Measurements from ENCODE around the gene ADARB1.
A peak's percentile ranks its signal among the peaks of the same experiment; 100 is the strongest.

The ADARB1 gene

DNA sequence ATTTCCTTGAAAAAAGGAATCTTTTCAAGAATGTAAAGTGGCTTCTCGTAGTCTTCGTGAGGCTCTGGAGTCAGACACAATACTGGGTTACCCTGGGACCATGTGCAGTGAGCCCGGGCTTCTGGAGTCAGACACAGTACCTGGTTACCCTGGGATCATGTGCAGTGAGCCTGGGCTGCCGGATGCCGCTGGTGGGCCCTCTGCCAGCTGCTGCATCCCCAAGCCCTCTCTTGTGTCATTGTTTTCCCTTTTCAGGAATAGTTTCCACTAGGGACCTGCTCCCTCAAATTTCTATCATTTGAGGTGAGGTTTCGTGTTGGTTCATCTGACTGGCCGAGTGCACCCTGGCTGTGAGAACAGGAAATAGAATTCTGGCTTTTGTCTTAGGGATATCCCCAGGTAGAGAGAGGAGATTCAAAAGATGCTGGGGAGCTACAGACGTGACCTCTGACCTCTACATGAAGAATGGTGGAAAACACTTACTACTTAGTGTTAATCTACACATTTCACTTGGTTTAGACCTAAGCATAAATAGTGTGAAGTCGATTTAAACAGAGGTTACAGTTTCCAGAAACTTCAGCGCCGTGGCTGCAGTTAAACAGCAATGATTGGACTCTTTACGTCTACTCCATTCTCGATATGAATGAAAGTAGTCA lies 10.6 kb downstream of the ADARB1 start:
- DNase-seq (ENCODE audit: low read depth), result no peak
- H3K4me3 ChIP-seq (ENCODE audit: low read length), result no peak overlapping the region
- TF ChIP-seq, protein P1, sequence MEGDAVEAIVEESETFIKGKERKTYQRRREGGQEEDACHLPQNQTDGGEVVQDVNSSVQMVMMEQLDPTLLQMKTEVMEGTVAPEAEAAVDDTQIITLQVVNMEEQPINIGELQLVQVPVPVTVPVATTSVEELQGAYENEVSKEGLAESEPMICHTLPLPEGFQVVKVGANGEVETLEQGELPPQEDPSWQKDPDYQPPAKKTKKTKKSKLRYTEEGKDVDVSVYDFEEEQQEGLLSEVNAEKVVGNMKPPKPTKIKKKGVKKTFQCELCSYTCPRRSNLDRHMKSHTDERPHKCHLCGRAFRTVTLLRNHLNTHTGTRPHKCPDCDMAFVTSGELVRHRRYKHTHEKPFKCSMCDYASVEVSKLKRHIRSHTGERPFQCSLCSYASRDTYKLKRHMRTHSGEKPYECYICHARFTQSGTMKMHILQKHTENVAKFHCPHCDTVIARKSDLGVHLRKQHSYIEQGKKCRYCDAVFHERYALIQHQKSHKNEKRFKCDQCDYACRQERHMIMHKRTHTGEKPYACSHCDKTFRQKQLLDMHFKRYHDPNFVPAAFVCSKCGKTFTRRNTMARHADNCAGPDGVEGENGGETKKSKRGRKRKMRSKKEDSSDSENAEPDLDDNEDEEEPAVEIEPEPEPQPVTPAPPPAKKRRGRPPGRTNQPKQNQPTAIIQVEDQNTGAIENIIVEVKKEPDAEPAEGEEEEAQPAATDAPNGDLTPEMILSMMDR (IDR thresholded peaks at IDR 0.05; ENCODE audit: insufficient read depth, low read depth, low read length, missing control alignments), result no peak

DNA sequence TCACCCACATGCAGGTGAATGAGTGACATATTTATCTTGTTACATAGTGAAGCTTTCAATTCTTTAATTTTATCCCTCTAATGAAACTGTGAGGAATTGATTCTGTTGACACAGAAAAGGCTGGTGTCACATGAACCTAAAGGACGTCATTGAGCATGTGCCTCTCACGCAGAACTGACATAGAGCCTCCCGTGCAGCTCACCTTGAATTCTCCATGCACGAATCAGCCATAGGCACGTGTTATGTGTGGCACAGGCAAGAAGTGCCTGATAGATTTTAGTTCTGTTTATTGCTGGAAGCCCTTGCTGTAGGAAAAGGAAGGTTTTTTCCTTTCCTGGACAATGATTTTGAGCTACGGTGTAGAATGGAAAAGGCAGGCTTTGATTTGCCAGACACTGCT lies 11.3 kb downstream of the ADARB1 start:
- TF ChIP-seq, protein P1 (IDR thresholded peaks at IDR 0.05; ENCODE audit: insufficient read depth, low read depth, low read length, missing control alignments), result no peak
- H3K4me3 ChIP-seq (ENCODE audit: low read length), result no peak overlapping the region
- peak; percentile 56 for DNase-seq (ENCODE audit: low read depth)

DNA sequence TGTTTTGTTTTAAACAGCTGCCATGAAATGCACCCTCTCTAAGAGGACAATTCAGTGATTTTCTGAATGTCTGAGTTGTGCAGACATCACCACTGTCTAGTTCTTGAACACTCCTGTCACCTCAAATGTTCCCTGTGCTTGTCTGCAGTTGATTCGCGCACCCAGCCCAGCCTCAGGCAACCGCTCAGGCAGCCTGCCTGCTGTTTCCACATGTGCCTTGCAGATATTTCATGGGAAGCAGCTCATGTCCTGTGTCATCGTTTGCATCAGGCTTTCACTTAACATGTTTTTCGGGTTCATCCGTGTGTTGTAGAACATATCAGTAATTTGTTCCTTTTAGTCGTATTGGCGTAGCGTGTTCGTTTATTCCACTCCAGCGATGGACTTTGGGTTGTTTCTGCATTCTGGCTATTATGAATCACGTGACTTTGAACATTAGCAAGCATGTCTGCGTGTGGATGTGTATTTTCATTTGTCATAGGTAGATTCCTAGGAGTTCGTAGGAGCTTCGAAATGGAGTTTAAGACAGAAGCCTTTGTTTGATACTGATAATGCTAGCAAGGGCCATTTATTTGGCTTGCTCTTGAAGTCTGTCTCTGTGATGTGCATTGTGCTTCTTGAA lies 12.1 kb downstream of the ADARB1 start:
- DNase-seq (ENCODE audit: low read depth), result no peak
- TF ChIP-seq, protein P1 (IDR thresholded peaks at IDR 0.05; ENCODE audit: insufficient read depth, low read depth, low read length, missing control alignments), result no peak
- no peak overlapping the region for H3K4me3 ChIP-seq (ENCODE audit: low read length)

DNA sequence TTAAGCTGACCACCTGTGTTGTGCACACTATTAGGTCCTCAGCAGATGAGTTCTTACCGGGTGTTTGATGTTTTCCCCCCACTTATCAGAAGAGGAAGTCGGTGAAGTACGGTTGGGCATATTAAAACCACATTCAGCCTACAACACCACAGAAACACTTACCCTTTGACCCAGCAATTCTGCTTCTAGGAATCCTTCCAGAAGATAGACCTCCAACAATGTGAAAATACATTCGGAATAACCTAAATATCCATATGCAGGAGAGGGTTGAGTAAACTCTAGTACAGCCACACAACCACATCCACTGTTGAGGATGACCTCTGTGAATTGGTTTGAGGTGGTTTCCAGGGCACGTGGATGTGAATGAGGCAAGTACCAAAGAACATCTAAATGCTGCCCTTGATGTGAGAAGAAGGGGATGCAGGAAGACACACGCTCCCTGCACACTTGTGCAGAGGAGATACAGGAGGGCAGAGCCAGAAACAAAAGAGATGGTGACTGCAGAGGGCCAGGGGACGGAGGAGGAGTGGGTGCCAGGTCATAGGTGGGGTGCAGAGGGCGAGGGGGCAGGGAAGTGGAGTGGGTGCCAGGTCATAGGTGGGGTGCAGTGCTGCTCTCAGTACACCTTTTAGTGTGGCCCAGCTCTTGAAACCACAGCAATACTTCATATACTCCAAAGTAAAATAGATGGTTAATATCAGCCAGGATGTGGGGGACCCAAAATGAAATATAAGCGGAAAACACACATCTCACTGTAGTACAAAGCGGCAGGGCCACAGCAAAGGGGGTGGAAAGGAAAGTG lies 12.8 kb downstream of the ADARB1 start:
- no peak for DNase-seq (ENCODE audit: low read depth)
- TF ChIP-seq, protein P1 (IDR thresholded peaks at IDR 0.05; ENCODE audit: insufficient read depth, low read depth, low read length, missing control alignments), result no peak
- no peak overlapping the region for H3K4me3 ChIP-seq (ENCODE audit: low read length)

DNA sequence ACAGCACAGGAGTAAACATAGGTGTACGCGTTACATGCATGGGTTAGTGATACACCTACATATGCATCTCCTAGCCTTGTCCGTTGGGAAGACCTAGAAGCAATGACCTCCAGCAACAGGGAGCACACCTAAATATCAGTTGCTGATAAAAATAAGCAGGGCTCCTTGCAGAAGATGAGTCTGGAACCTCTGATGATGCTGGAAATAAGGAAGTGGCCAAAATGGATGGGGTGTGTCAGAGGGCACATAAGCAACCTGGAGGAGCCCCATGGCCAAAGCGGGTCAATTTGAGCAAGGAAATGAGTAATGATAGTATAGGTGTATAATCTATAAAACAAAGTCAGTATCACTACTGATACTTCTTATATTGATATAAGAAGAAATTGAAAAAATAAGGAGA lies 13.7 kb downstream of the ADARB1 start:
- H3K4me3 ChIP-seq (ENCODE audit: low read length), result no peak overlapping the region
- no peak for DNase-seq (ENCODE audit: low read depth)
- TF ChIP-seq, protein P1 (IDR thresholded peaks at IDR 0.05; ENCODE audit: insufficient read depth, low read depth, low read length, missing control alignments), result no peak

DNA sequence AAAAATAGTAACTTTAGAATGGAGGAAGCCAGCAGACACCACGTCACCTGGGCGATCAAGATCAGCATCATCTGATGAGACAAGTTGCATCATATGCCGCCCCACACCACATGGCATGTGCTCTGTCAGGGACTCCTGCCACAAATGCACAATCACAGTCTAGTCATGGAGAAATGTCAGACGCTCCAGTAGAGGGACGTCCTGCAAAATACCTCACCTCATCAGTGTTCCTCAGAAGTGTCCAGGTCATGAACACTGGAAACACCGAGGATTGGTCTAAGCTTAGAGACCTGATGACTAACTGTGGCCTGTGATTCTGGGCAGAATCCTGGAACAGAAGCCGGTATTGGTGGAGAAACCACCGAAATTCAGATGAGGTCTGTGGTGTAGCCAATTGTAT lies 14.3 kb downstream of the ADARB1 start:
- no peak for DNase-seq (ENCODE audit: low read depth)
- no peak overlapping the region for H3K4me3 ChIP-seq (ENCODE audit: low read length)
- TF ChIP-seq, protein P1 (IDR thresholded peaks at IDR 0.05; ENCODE audit: insufficient read depth, low read depth, low read length, missing control alignments), result no peak

All from epithelial cell of esophagus (primary cell).